ENCODE data around the gene MAP4K5. TPM values are rescaled to one million over a fixed set of nuclear protein-coding genes. Genes with fewer than 3 reads are reported as not detected.

MAP4K5 gene
- total RNA-seq, 1 donor from 2014 or later = 52.8 TPM

DNA sequence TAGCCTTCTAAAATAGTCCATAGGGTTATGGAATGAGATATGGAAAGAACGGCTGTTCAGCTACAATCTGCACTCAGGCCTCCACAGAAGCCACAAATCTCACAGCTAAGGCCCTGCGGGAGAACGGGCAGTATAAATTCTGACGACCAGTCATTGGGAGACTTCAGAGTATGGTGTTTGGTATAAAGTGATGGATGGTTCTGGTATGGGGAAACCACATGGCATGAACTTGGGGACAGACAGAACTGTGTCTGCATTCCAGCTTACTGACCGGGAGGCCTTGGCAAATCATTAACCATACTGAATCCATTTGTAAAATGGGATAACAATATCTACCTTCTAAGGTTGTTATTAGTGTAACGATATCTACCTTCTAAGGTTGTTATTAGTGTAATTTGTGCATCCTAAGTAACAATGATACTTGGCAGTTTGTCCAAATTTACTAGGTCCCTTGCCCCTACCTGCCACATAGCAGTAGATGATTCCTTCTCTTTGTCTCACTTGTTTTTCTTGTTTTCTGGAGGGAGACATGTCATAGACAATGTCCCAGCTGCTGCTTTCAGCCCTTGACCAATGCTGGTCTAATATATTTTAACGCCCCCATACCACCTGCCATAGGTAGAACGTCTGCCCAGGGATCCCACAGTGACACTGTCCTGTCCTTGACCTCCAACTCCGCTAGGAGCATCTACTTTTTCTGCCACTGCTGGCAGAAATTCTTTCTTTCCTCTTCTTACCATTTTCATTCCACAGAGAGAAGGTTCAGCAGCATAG lies 142.5 kb downstream of the MAP4K5 start:
- Histone ChIP-seq H3K4me1 (peaks cover 19% of the 10 kb centered on the region), H3K4me3 (no peak overlapping the region), H3K27me3 (ENCODE audit: low read depth) (no peaks in the 10 kb centered on the region), H3K9me3 (no peaks in the 10 kb centered on the region), H3K27ac (no peak overlapping the region), H3K36me3 (no peaks in the 10 kb centered on the region)
- DNase-seq = no peak
- intact Hi-C loops (cut with DNase I) = no loop called here
- TF ChIP-seq, protein P1, sequence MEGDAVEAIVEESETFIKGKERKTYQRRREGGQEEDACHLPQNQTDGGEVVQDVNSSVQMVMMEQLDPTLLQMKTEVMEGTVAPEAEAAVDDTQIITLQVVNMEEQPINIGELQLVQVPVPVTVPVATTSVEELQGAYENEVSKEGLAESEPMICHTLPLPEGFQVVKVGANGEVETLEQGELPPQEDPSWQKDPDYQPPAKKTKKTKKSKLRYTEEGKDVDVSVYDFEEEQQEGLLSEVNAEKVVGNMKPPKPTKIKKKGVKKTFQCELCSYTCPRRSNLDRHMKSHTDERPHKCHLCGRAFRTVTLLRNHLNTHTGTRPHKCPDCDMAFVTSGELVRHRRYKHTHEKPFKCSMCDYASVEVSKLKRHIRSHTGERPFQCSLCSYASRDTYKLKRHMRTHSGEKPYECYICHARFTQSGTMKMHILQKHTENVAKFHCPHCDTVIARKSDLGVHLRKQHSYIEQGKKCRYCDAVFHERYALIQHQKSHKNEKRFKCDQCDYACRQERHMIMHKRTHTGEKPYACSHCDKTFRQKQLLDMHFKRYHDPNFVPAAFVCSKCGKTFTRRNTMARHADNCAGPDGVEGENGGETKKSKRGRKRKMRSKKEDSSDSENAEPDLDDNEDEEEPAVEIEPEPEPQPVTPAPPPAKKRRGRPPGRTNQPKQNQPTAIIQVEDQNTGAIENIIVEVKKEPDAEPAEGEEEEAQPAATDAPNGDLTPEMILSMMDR (IDR thresholded peaks at IDR 0.05) = no peak
- ATAC-seq = no peak

DNA sequence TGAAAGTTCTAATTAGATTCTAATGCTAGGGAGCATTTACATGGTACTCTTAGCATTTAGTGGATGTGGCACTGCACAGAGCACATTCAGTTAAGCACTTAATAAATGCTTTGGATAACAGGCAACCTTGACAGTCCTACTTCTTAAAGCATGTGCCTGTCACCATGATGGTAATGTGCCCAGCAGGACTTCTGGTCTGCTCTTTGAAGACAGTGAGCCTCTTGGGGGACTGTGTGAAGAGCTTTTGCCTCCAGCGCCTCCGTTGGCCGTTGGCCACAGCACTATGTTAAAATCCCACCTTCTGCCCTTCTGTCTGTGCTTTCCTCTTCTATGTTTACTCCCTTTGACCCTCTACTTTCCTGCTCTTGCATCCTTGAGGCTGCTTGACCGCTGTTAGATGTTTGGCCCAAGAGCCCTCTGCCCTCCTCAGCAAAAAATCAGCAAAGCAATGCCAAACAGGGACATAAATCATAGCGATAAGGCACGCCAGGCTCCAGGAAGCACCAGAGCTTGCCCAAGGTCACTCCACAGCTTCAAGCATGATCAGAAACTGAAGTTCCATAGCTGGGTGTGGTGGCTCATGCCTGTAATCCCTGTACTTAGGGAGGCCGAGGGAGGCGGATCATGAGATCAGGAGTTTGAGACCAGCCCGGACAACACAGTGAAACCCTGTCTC lies 144.0 kb downstream of the MAP4K5 start:
- H3K9me3 ChIP-seq = no peaks in the 10 kb centered on the region
- intact Hi-C loops (cut with DNase I) = no loop called here
- no peaks in the 10 kb centered on the region for H3K36me3 ChIP-seq
- no peaks in the 10 kb centered on the region for H3K27me3 ChIP-seq (ENCODE audit: low read depth)
- peak overlapping the region; percentile 33 for H3K27ac ChIP-seq
- no peak overlapping the region for H3K4me3 ChIP-seq
- TF ChIP-seq, protein P1 (IDR thresholded peaks at IDR 0.05) = no peak
- H3K4me1 ChIP-seq = peaks cover 9% of the 10 kb centered on the region
- no peak for DNase-seq
- ATAC-seq = peak; percentile 46 to 54

DNA sequence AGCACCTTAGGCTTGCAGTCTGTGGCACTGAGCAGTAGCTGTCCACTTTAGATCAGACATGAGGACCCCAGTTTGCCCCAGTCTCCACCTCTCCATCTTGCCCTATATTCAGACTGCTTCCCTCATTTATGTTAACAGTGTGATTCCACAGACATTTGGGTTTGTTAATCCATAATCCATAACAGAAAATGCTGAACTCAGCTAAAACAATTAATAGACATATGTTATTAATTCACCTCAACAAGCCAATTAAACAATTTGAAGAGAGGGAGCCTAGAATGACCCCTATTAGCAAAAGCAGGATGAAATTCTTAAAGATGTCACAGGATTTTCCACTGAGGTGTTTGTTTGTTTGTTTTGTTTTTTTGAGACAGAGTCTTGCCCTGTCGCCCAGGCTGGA lies 144.8 kb downstream of the MAP4K5 start:
- TF ChIP-seq, protein P1 (IDR thresholded peaks at IDR 0.05) = no peak
- Histone ChIP-seq H3K4me3 (no peak overlapping the region), H3K36me3 (no peaks in the 10 kb centered on the region), H3K27me3 (ENCODE audit: low read depth) (no peaks in the 10 kb centered on the region), H3K4me1 (peaks cover 9% of the 10 kb centered on the region), H3K9me3 (no peaks in the 10 kb centered on the region), H3K27ac (no peak overlapping the region)
- ATAC-seq (no peak), DNase-seq (no peak)
- intact Hi-C loops (cut with DNase I) = no loop called here

DNA sequence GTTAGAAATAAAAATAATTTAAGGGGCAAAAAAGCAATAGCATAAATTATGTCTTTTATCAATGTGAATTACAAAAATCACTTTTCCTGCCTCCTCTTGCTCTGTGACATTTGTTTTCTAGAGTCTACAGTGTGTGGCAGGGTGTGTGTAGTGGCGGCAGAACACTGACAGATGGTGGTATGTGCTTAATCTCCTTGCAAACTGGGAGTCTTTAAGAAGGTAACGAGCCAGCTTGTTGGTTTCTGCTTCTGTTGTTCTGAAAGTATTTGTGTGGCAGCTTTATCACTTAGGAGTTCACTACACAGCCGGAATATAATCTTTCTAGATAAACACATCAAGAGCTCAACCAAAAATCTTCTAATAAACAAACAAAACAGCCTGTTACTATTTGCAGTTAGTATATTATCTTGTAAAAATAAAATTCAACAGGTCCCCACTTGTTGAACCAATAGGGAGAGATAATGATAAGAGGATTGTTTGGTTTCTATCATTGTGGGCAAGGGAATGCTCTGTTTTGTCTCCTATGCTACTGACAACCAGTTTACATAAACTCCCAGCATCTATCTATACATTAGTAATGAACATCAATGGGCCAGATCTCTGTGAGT lies 148.6 kb downstream of the MAP4K5 start:
- H3K9me3 ChIP-seq = no peaks in the 10 kb centered on the region
- peak in 1 of 2 donors; percentile 59 for ATAC-seq
- H3K4me3 ChIP-seq = no peak overlapping the region
- H3K27ac ChIP-seq = no peak overlapping the region
- H3K27me3 ChIP-seq (ENCODE audit: low read depth) = no peaks in the 10 kb centered on the region
- DNase-seq = no peak
- peaks cover 8% of the 10 kb centered on the region for H3K4me1 ChIP-seq
- no peaks in the 10 kb centered on the region for H3K36me3 ChIP-seq
- TF ChIP-seq, protein P1 (IDR thresholded peaks at IDR 0.05) = no peak
- intact Hi-C loops (cut with DNase I) = no loop called here

DNA sequence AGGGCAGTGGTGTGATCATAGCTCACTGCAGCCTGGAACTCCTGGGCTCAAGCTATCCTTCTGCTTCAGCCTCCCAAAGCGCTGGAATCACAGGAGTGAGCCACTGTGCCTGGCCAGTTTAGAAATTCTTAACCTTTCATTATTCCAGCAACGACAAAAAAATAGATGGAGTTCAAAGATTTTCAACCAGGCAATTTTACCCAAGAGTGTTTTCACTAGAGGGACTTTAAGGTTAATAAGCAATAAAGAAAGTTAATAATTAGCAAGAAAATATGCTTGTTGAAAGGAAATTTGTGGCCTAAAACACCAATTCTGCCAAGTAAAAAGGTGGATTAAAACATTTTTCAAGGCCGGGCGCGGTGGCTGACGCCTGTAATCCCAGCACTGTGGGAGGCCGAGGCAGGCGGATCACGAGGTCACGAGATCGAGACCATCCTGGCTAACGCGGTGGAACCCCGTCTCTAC lies 150.5 kb downstream of the MAP4K5 start:
- no peak overlapping the region for H3K27ac ChIP-seq
- intact Hi-C loops (cut with DNase I) = no loop called here
- peaks cover 4% of the 10 kb centered on the region for H3K4me1 ChIP-seq
- no peaks in the 10 kb centered on the region for H3K27me3 ChIP-seq (ENCODE audit: low read depth)
- no peaks in the 10 kb centered on the region for H3K9me3 ChIP-seq
- ATAC-seq = no peak
- no peak for DNase-seq
- no peaks in the 10 kb centered on the region for H3K36me3 ChIP-seq
- TF ChIP-seq, protein P1 (IDR thresholded peaks at IDR 0.05) = no peak
- H3K4me3 ChIP-seq = no peak overlapping the region

All from lower lobe of right lung (tissue), 2 donors.